ENCODE results near the gene SUV39H2. TPM values are rescaled to one million over a fixed set of nuclear protein-coding genes. Genes with fewer than 3 reads are reported as not detected.
A peak's percentile ranks its signal among the peaks of the same experiment; 100 is the strongest.

The SUV39H2 gene
- polyA plus RNA-seq, 1 donor (not counting 4 experiments of a cell fraction or from before 2014, with no cell fraction given), result 11.8 TPM

DNA sequence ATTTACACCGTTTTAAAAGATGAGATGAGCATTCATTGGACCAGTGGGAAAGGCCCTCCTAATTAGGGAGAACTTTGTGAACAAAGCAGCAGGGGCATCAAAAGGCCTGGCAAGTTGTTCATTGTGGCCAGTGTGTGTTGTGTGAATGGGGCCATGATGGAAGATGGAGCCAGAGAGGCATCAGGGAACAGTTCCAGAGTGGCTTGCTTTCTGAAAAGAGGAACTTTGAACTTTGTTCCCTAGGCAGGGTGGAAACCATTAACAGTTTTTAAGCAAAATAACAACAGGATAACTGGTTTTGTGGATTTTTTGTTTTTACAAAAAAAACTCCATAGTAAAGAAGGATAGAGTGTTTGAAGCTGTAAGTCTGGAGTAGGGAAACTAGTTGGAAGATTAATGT lies 12.5 kb downstream of the SUV39H2 start:
- Histone ChIP-seq H4K20me1 (ENCODE audit: control insufficient read depth, extremely low read depth, insufficient read depth, low read length) (no peaks in the 10 kb centered on the region), H3K27ac (ENCODE audit: control insufficient read depth, insufficient read depth, low read length) (no peak overlapping the region), H3K4me1 (ENCODE audit: control insufficient read depth, extremely low read depth, insufficient read depth, low read length) (peaks cover 8% of the 10 kb centered on the region), H2AFZ (ENCODE audit: control insufficient read depth, low read length) (no peak overlapping the region), H3K4me3 (ENCODE audit: control insufficient read depth in 2 of 3, extremely low read depth in 1 of 3, insufficient read depth in 2 of 3, low read depth in 1 of 3, low read length in 3 of 3) (no peak overlapping the region), H3K9ac (ENCODE audit: control insufficient read depth, extremely low read depth, insufficient read depth, low read length) (no peak overlapping the region), H3K36me3 (ENCODE audit: control insufficient read depth in 2 of 2, extremely low read depth in 1 of 2, insufficient read depth in 2 of 2, low read length in 2 of 2) (no peaks in the 10 kb centered on the region), H3K79me2 (ENCODE audit: control insufficient read depth, insufficient read depth, low read length) (peaks cover 58% of the 10 kb centered on the region), H3K4me2 (ENCODE audit: control insufficient read depth, extremely low read depth, insufficient read depth, low read depth, low read length) (no peak overlapping the region), H3K27me3 (ENCODE audit: control insufficient read depth, extremely low read depth, insufficient read depth, low read length) (no peaks in the 10 kb centered on the region), H3K9me3 (ENCODE audit: control insufficient read depth, low read depth, low read length) (no peaks in the 10 kb centered on the region), H3K9me1 (ENCODE audit: control insufficient read depth, extremely low read depth, insufficient read depth, low read length) (peaks cover 2% of the 10 kb centered on the region)
- TF ChIP-seq EZH2 (IDR thresholded peaks at IDR 0.05; ENCODE audit: low read length), result no peak
- TF ChIP-seq, protein P1, sequence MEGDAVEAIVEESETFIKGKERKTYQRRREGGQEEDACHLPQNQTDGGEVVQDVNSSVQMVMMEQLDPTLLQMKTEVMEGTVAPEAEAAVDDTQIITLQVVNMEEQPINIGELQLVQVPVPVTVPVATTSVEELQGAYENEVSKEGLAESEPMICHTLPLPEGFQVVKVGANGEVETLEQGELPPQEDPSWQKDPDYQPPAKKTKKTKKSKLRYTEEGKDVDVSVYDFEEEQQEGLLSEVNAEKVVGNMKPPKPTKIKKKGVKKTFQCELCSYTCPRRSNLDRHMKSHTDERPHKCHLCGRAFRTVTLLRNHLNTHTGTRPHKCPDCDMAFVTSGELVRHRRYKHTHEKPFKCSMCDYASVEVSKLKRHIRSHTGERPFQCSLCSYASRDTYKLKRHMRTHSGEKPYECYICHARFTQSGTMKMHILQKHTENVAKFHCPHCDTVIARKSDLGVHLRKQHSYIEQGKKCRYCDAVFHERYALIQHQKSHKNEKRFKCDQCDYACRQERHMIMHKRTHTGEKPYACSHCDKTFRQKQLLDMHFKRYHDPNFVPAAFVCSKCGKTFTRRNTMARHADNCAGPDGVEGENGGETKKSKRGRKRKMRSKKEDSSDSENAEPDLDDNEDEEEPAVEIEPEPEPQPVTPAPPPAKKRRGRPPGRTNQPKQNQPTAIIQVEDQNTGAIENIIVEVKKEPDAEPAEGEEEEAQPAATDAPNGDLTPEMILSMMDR (optimal IDR thresholded peaks at IDR 0.05 in 1 of 3, IDR thresholded peaks at IDR 0.05 in 1 of 3, conservative IDR thresholded peaks at IDR 0.05 in 1 of 3; ENCODE audit: extremely low read depth in 1 of 3, insufficient read depth in 2 of 3, low read length in 3 of 3), result no peak
- no peak for FAIRE-seq
- DNase-seq (ENCODE audit: low read depth, low spot score), result no peak
- dilution Hi-C loops (cut with MboI; ENCODE audit: extremely low pct_ligation_motif_present, low sequenced_read_pairs), result no loop called here

DNA sequence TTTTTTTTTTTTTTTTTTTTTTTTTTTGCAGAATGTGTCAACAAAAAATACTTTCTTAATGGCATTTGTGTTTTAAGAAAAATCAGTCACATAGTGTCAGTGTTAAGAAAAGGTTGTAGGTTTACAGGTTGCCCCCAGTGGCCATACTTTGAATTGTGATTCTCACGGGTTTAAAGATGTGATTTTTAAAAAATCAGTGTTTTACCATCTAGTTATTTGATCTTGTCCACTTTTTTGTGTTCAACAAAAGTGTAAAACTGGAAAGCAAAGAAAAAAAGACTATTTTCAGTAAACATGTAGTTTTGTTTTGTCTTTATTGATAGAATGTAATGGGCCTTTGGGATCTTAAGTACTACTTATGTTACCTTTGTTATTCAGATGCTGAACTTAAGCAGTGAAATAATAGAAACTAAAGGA lies 25.7 kb downstream of the SUV39H2 start:
- DNase-seq (ENCODE audit: low read depth, low spot score) (no peak), FAIRE-seq (peak; percentile 5)
- dilution Hi-C loops (cut with MboI; ENCODE audit: extremely low pct_ligation_motif_present, low sequenced_read_pairs), result no loop called here

More for the DNA sequence above, 25.7 kb downstream of the SUV39H2 start:
- Histone ChIP-seq H3K27me3 (ENCODE audit: control insufficient read depth, extremely low read depth, insufficient read depth, low read length) (no peaks in the 10 kb centered on the region), H3K27ac (ENCODE audit: control insufficient read depth, insufficient read depth, low read length) (no peak overlapping the region), H3K9me1 (ENCODE audit: control insufficient read depth, extremely low read depth, insufficient read depth, low read length) (no peaks in the 10 kb centered on the region), H3K4me2 (ENCODE audit: control insufficient read depth, extremely low read depth, insufficient read depth, low read depth, low read length) (no peak overlapping the region), H3K79me2 (ENCODE audit: control insufficient read depth, insufficient read depth, low read length) (no peaks in the 10 kb centered on the region), H3K9me3 (ENCODE audit: control insufficient read depth, low read depth, low read length) (no peaks in the 10 kb centered on the region), H2AFZ (ENCODE audit: control insufficient read depth, low read length) (no peak overlapping the region), H4K20me1 (ENCODE audit: control insufficient read depth, extremely low read depth, insufficient read depth, low read length) (no peaks in the 10 kb centered on the region), H3K4me1 (ENCODE audit: control insufficient read depth, extremely low read depth, insufficient read depth, low read length) (no peaks in the 10 kb centered on the region), H3K4me3 (ENCODE audit: control insufficient read depth in 2 of 3, extremely low read depth in 1 of 3, insufficient read depth in 2 of 3, low read depth in 1 of 3, low read length in 3 of 3) (no peak overlapping the region), H3K9ac (ENCODE audit: control insufficient read depth, extremely low read depth, insufficient read depth, low read length) (no peak overlapping the region), H3K36me3 (ENCODE audit: control insufficient read depth in 2 of 2, extremely low read depth in 1 of 2, insufficient read depth in 2 of 2, low read length in 2 of 2) (peaks cover 11% of the 10 kb centered on the region in 2 experiments)
- TF ChIP-seq EZH2 (IDR thresholded peaks at IDR 0.05; ENCODE audit: low read length), result no peak
- TF ChIP-seq, protein P1 (optimal IDR thresholded peaks at IDR 0.05 in 1 of 3, IDR thresholded peaks at IDR 0.05 in 1 of 3, conservative IDR thresholded peaks at IDR 0.05 in 1 of 3; ENCODE audit: extremely low read depth in 1 of 3, insufficient read depth in 2 of 3, low read length in 3 of 3), result peak in 2 of 3 experiments; percentile 38 to 43
